ENCODE data around the gene CD59. TPM values are rescaled to one million over a fixed set of nuclear protein-coding genes. Genes with fewer than 3 reads are reported as not detected.

CD59 gene
- total and polyA plus RNA-seq, 2 of the 13 experiments (the other 11 are each of a cell fraction or from before 2014, with no cell fraction given), result 127 to 289 TPM

DNA sequence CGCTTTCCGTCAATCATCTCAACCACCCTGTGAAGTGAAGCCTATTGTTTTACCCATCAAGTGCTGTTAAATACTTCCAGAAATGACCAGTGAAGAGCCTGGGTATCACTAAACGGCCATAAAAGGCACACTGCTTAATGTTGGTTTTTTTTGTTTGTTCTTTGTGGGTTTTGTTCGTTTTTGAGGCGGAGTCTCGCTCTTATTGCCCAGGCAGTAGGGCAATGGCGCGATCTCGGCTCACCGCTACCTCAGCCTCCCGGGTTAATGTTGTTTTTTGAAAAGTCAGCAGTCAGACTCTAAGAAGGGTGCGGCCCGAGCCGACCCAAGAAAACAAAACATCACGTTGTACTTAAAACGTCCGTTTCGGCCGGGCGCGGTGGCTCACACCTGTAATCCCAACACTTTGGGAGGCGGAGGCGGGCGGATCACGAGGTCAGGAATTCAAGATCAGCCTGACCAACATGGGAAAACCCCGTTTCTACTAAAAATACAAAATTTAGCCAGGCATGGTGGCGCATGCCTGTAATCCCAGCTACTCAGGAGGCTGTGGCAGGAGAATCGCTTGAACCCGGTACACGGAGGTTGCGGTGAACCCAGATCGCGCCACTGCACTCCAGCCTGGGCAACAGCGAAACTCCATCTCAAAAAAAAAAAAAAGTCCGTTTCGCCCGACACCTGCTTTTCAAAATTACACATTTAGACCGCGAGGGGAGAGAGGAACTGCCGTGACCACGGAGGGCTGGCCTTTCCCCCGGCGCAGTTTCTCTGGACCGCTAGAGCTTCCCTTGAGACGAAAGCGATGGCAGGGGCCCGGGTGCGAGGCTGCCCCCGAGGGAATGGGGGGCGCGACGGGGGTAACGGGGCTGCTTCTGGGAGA is 714 bp downstream of the CD59 start (continued):
- TF ChIP-seq ZNF251 (CRISPR knock-in tag; IDR thresholded peaks at IDR 0.05), result no peak
- no peak for TF ChIP-seq CHD2 (IDR thresholded peaks at IDR 0.05; ENCODE audit: low read depth, low read length)
- no peak for TF ChIP-seq MTF2 (CRISPR knock-in tag; IDR thresholded peaks at IDR 0.05; ENCODE audit: borderline replicate concordance)
- TF ChIP-seq HNRNPL (IDR thresholded peaks at IDR 0.05; ENCODE audit: low read depth, low read length), result no peak
- TF ChIP-seq CENPT (CRISPR knock-in tag; IDR thresholded peaks at IDR 0.05; ENCODE audit: low read depth), result no peak
- TF ChIP-seq ZNF446 (CRISPR knock-in tag; IDR thresholded peaks at IDR 0.05), result no peak
- TF ChIP-seq ZSCAN31 (CRISPR knock-in tag; IDR thresholded peaks at IDR 0.05; ENCODE audit: low read depth), result 0 out of 2 replicates have a peak, but pooled peaks have one; percentile 7
- TF ChIP-seq ZFYVE20 (CRISPR knock-in tag; IDR thresholded peaks at IDR 0.05; ENCODE audit: borderline replicate concordance, low read depth), result 0 out of 2 replicates have a peak, but pooled peaks have one; percentile 22
- TF ChIP-seq, protein P1, sequence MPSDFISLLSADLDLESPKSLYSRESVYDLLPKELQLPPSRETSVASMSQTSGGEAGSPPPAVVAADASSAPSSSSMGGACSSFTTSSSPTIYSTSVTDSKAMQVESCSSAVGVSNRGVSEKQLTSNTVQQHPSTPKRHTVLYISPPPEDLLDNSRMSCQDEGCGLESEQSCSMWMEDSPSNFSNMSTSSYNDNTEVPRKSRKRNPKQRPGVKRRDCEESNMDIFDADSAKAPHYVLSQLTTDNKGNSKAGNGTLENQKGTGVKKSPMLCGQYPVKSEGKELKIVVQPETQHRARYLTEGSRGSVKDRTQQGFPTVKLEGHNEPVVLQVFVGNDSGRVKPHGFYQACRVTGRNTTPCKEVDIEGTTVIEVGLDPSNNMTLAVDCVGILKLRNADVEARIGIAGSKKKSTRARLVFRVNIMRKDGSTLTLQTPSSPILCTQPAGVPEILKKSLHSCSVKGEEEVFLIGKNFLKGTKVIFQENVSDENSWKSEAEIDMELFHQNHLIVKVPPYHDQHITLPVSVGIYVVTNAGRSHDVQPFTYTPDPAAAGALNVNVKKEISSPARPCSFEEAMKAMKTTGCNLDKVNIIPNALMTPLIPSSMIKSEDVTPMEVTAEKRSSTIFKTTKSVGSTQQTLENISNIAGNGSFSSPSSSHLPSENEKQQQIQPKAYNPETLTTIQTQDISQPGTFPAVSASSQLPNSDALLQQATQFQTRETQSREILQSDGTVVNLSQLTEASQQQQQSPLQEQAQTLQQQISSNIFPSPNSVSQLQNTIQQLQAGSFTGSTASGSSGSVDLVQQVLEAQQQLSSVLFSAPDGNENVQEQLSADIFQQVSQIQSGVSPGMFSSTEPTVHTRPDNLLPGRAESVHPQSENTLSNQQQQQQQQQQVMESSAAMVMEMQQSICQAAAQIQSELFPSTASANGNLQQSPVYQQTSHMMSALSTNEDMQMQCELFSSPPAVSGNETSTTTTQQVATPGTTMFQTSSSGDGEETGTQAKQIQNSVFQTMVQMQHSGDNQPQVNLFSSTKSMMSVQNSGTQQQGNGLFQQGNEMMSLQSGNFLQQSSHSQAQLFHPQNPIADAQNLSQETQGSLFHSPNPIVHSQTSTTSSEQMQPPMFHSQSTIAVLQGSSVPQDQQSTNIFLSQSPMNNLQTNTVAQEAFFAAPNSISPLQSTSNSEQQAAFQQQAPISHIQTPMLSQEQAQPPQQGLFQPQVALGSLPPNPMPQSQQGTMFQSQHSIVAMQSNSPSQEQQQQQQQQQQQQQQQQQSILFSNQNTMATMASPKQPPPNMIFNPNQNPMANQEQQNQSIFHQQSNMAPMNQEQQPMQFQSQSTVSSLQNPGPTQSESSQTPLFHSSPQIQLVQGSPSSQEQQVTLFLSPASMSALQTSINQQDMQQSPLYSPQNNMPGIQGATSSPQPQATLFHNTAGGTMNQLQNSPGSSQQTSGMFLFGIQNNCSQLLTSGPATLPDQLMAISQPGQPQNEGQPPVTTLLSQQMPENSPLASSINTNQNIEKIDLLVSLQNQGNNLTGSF (CRISPR knock-in tag; IDR thresholded peaks at IDR 0.05), result no peak
- no peak for TF ChIP-seq ESRRA (CRISPR knock-in tag; IDR thresholded peaks at IDR 0.05; ENCODE audit: low read depth)
- no peak for TF ChIP-seq ZBTB7B (CRISPR knock-in tag; IDR thresholded peaks at IDR 0.05)
- TF ChIP-seq CCDC6 (CRISPR knock-in tag; IDR thresholded peaks at IDR 0.05), result 0 out of 2 replicates have a peak, but pooled peaks have one; percentile 47
- no peak for TF ChIP-seq HOXA5 (CRISPR knock-in tag; IDR thresholded peaks at IDR 0.05)
- TF ChIP-seq ZZZ3 (CRISPR knock-in tag; IDR thresholded peaks at IDR 0.05; ENCODE audit: borderline replicate concordance), result no peak
- no peak; the same call in 1 of the 2 replicates for TF ChIP-seq ZBTB26 (CRISPR knock-in tag; IDR thresholded peaks at IDR 0.05; ENCODE audit: borderline replicate concordance)
- TF ChIP-seq MAFG (CRISPR knock-in tag; IDR thresholded peaks at IDR 0.05), result no peak
- TF ChIP-seq ZNF619 (CRISPR knock-in tag; IDR thresholded peaks at IDR 0.05), result no peak
- TF ChIP-seq PLSCR1 (CRISPR knock-in tag; IDR thresholded peaks at IDR 0.05; ENCODE audit: borderline replicate concordance), result no peak
- no peak for TF ChIP-seq ZNF790 (CRISPR knock-in tag; IDR thresholded peaks at IDR 0.05; ENCODE audit: borderline replicate concordance)
- no peak for TF ChIP-seq CHD4 (IDR thresholded peaks at IDR 0.05; ENCODE audit: borderline replicate concordance, low read length)

All from HepG2 (cell line).